PC-3 (cell line): ENCODE measurements around the gene FOXRED1.

Source experiments
- CTCF ChIP-seq: fragments of 300-600 bp; sonication (generic); conservative IDR thresholded peaks from 2 replicates; pipeline ENCODE4 v1.5.1; 2017; ENCODE audit warnings: antibody characterized with exemption, low read depth, mild to moderate bottlenecking, low read length
- EZH2 ChIP-seq: fragments of 300-600 bp; sonication (generic); IDR thresholded peaks from one replicate; pipeline ENCODE4 v1.6.1; 2017; ENCODE audit warnings: antibody characterized with exemption, mild to moderate bottlenecking, low read length; ENCODE audit not compliant: unreplicated experiment
- EZH2phosphoT487 ChIP-seq: fragments of 300-600 bp; sonication (generic); IDR thresholded peaks from 2 replicates; pipeline ENCODE4 v1.6.1; 2018; ENCODE audit warnings: mild to moderate bottlenecking, antibody characterized with exemption, low read length, borderline replicate concordance

GRCh38 chr11:126305699-126306098 is 36.7 kb downstream of the FOXRED1 start:
- no peak for TF ChIP-seq EZH2
- no peak for TF ChIP-seq CTCF
- no peak for TF ChIP-seq EZH2phosphoT487
